H9 (cell line): ENCODE results near the gene LRMDA. TPM values are rescaled to one million over a fixed set of nuclear protein-coding genes. Genes with fewer than 3 reads are reported as not detected.
A peak's percentile ranks its signal among the peaks of the same experiment; 100 is the strongest.

Experiments
- DNase-seq: peaks from one replicate; pipeline ENCODE4 v3.0.0-alpha.2; 2017
- H2AFZ ChIP-seq: one replicate; pipeline ENCODE4 v1.6.1; 2013; ENCODE audit warnings: mild to moderate bottlenecking, low read length, control low read depth, moderate library complexity
- H2AK5ac ChIP-seq: 2 replicates; pipeline ENCODE4 v1.6.1; 2013; ENCODE audit warnings: low read length, control low read depth, mixed read lengths; ENCODE audit not compliant: insufficient read length
- H2BK120ac ChIP-seq: one replicate; pipeline ENCODE4 v1.6.1; 2013; ENCODE audit warnings: low read depth, mild to moderate bottlenecking, low read length, control low read depth, inconsistent platforms; ENCODE audit not compliant: poor library complexity, severe bottlenecking
- H2BK12ac ChIP-seq: 2 replicates; pipeline ENCODE4 v1.6.1; 2013; ENCODE audit warnings: low read length, control low read depth, mixed read lengths, low read depth; ENCODE audit not compliant: insufficient read length
- H2BK15ac ChIP-seq: 2 replicates; pipeline ENCODE4 v1.6.1; 2013; ENCODE audit warnings: low read depth, low read length, control low read depth
- H2BK20ac ChIP-seq: one replicate; pipeline ENCODE4 v1.6.1; 2013; ENCODE audit warnings: low read depth, mild to moderate bottlenecking, low read length, control low read depth, inconsistent platforms; ENCODE audit not compliant: poor library complexity, severe bottlenecking
- H2BK5ac ChIP-seq: 2 replicates; pipeline ENCODE4 v1.6.1; 2013; ENCODE audit warnings: low read length, control low read depth, mixed read lengths; ENCODE audit not compliant: insufficient read length
- H3K14ac ChIP-seq: 2 replicates; pipeline ENCODE4 v1.6.1; 2013; ENCODE audit warnings: low read length, control low read depth; ENCODE audit not compliant: insufficient read depth
- H3K18ac ChIP-seq: 2 replicates; pipeline ENCODE4 v1.6.1; 2013; ENCODE audit warnings: low read depth, mild to moderate bottlenecking, mixed read lengths, low read length, control low read depth; ENCODE audit not compliant: insufficient read length
- H3K23ac ChIP-seq: 2 replicates; pipeline ENCODE4 v1.6.1; 2013; ENCODE audit warnings: low read length, control low read depth, mixed read lengths, low read depth; ENCODE audit not compliant: insufficient read length
- H3K23me2 ChIP-seq: 2 replicates; pipeline ENCODE4 v1.6.1; 2013; ENCODE audit warnings: low read depth, mild to moderate bottlenecking, mixed read lengths, low read length, control low read depth; ENCODE audit not compliant: insufficient read length, poor library complexity, severe bottlenecking
- H3K27ac ChIP-seq: 2 replicates; pipeline ENCODE4 v1.5.1; 2013; ENCODE audit warnings: low read length, control low read depth, mixed read lengths, low read depth; ENCODE audit not compliant: insufficient read length
- H3K27me3 ChIP-seq: 2 replicates; pipeline ENCODE4 v1.6.1; 2013; ENCODE audit warnings: low read length, control low read depth, inconsistent platforms; ENCODE audit not compliant: insufficient read depth
- H3K4ac ChIP-seq: 2 replicates; pipeline ENCODE4 v1.6.1; 2013; ENCODE audit warnings: low read depth, mild to moderate bottlenecking, control low read depth, inconsistent platforms, low read length, moderate library complexity
- H3K4me1 ChIP-seq: 2 replicates; pipeline ENCODE4 v1.6.1; 2013; ENCODE audit warnings: low read length, control low read depth, inconsistent platforms; ENCODE audit not compliant: insufficient read depth
- H3K4me2 ChIP-seq: 2 replicates; pipeline ENCODE4 v1.6.1; 2013; ENCODE audit warnings: low read length, control low read depth, mixed read lengths; ENCODE audit not compliant: insufficient read length, insufficient read depth
- H3K56ac ChIP-seq: 2 replicates; pipeline ENCODE4 v1.6.1; 2013; ENCODE audit warnings: low read depth, mild to moderate bottlenecking, mixed read lengths, low read length, control low read depth; ENCODE audit not compliant: insufficient read length
- H3K79me1 ChIP-seq: 2 replicates; pipeline ENCODE4 v1.6.1; 2013; ENCODE audit warnings: low read depth, mild to moderate bottlenecking, moderate library complexity, low read length, control low read depth, inconsistent platforms; ENCODE audit not compliant: insufficient read depth, poor library complexity, severe bottlenecking
- H3K79me2 ChIP-seq: 2 replicates; pipeline ENCODE4 v1.6.1; 2013; ENCODE audit warnings: low read length, control low read depth, inconsistent platforms; ENCODE audit not compliant: insufficient read depth
- H3K9ac ChIP-seq: 2 replicates; pipeline ENCODE4 v1.6.1; 2013; ENCODE audit warnings: low read length, control low read depth, mixed read lengths; ENCODE audit not compliant: insufficient read length; ENCODE audit errors: extremely low read depth
- H3K9me3 ChIP-seq: one replicate; pipeline ENCODE4 v1.6.1; 2013; ENCODE audit warnings: low read depth, low read length, inconsistent platforms; ENCODE audit not compliant: control insufficient read depth
- H3T11ph ChIP-seq: one replicate; pipeline ENCODE4 v1.6.1; 2013; ENCODE audit warnings: mild to moderate bottlenecking, low read length, control low read depth, inconsistent platforms
- H4K20me1 ChIP-seq: one replicate; pipeline ENCODE4 v1.6.1; 2013; ENCODE audit not compliant: control insufficient read depth, insufficient read length, insufficient read depth
- H4K5ac ChIP-seq: 2 replicates; pipeline ENCODE4 v1.6.1; 2013; ENCODE audit warnings: low read depth, mild to moderate bottlenecking, mixed read lengths, low read length, control low read depth; ENCODE audit not compliant: insufficient read length
- H4K8ac ChIP-seq: replicated peaks from 2 replicates; pipeline ENCODE4 v1.6.1; 2013; ENCODE audit warnings: low read length, control low read depth, mixed read lengths, low read depth; ENCODE audit not compliant: insufficient read length
- H4K91ac ChIP-seq: 2 replicates; pipeline ENCODE4 v1.6.1; 2013; ENCODE audit warnings: low read depth, mild to moderate bottlenecking, moderate library complexity, mixed read lengths, low read length, control low read depth; ENCODE audit not compliant: insufficient read length
- H3K27ac Mint-ChIP-seq, 3 experiments: 2 replicates in 2 of 3; 3 replicates in 1 of 3; pipeline ENCODE4 v1.8.0; 2020 to 2021; ENCODE audit warnings: mixed read lengths in 3 of 3, mild to moderate bottlenecking in 1 of 3, moderate library complexity in 1 of 3
- H3K27me3 Mint-ChIP-seq: 2 replicates; pipeline ENCODE4 v1.8.0; 2021; ENCODE audit warnings: low read depth, mild to moderate bottlenecking, moderate library complexity, mixed read lengths
- H3K36me3 Mint-ChIP-seq, 3 experiments: 2 replicates in 2 of 3; 3 replicates in 1 of 3; pipeline ENCODE4 v1.8.0; 2020 to 2021; ENCODE audit warnings: low read depth in 3 of 3, mixed read lengths in 3 of 3; ENCODE audit not compliant: insufficient read depth in 1 of 3
- H3K4me1 Mint-ChIP-seq, 2 experiments: 2 replicates each; pipeline ENCODE4 v1.8.0; 2020; ENCODE audit warnings: mixed read lengths in 2 of 2
- H3K4me3 Mint-ChIP-seq, 2 experiments: 2 replicates in 1 of 2; 3 replicates in 1 of 2; pipeline ENCODE4 v1.8.0; 2020 to 2021; ENCODE audit warnings: mild to moderate bottlenecking in 2 of 2, mixed read lengths in 2 of 2, moderate library complexity in 1 of 2
- H3K9me3 Mint-ChIP-seq, 2 experiments: 2 replicates in 1 of 2; 3 replicates in 1 of 2; pipeline ENCODE4 v1.8.0; 2020; ENCODE audit warnings: mild to moderate bottlenecking in 2 of 2, mixed read lengths in 2 of 2, moderate library complexity in 1 of 2
- WGBS: extraction: QIAGEN DNeasy Blood & Tissue Kit; methylation state at CpG from one replicate; pipeline ENCODE4 v1.1.7; 2013; ENCODE audit warnings: missing lambda C conversion rate, low lambda C conversion rate, mixed read lengths; ENCODE audit not compliant: insufficient read length; ENCODE audit errors: extremely low coverage; 5-methylcytosine and 5-hydroxymethylcytosine counted together
- total RNA-seq: library from RNA; stranded (reverse); gene quantifications from 2 replicates; pipeline ENCODE4 v1.2.1, GENCODE V29; 2021
- TF ChIP-seq, protein P1 (sequence below): fragments of 200-600 bp; sonication (generic); conservative IDR thresholded peaks from 3 replicates; pipeline ENCODE4 v1.8.0; 2021; ENCODE audit warnings: antibody characterized with exemption, mild to moderate bottlenecking

Gene LRMDA
- total RNA-seq, 1 experiment from 2014 or later = 1.8 TPM

DNA sequence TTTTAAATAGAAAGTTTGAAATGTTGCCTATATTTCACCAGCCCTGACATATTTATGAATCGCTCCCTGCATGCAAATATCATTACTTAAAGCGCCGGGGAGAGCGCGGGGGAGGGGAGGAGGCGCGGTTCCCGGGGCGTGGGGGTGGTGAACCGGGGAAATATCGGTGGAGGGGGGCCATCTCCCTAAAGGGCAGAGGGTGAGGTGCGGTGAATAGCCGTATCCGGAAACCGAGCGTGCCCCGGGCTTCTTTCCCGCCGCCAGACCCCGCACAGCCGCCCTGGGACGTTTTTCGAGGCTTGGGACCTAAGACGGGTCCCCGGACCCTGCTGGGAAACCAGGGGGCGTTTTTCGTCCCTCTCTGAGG lies 22.9 kb upstream of the LRMDA start:
- H2BK5ac ChIP-seq = no peak overlapping the region
- H4K91ac ChIP-seq = no peak overlapping the region
- peaks cover 22% of the 10 kb centered on the region for H3K23me2 ChIP-seq
- H3K14ac ChIP-seq = no peak overlapping the region
- no peak overlapping the region for H4K5ac ChIP-seq
- H2BK15ac ChIP-seq = no peak overlapping the region
- no peak for DNase-seq
- H3K27me3 ChIP-seq = peaks cover 87% of the 10 kb centered on the region
- no peak overlapping the region for H3K56ac ChIP-seq
- no peaks in the 10 kb centered on the region for H3K79me1 ChIP-seq
- Mint-ChIP-seq H3K27me3 (peaks cover 98% of the 10 kb centered on the region), H3K4me1 (peaks cover 27 to 39% of the 10 kb centered on the region in 2 experiments), H3K27ac (no peak overlapping the region), H3K9me3 (no peaks in the 10 kb centered on the region; a peak in 3 of 5 replicates), H3K36me3 (no peaks in the 10 kb centered on the region; a peak in 1 of 7 replicates), H3K4me3 (peak overlapping the region; percentile 75 to 83)
- no peak overlapping the region for H3K27ac ChIP-seq
- WGBS = no CpG with 5 or more reads among the region's 27 CpGs
- no peak overlapping the region for H3T11ph ChIP-seq
- H4K20me1 ChIP-seq = peaks cover 3% of the 10 kb centered on the region
- H3K4ac ChIP-seq = no peak overlapping the region
- no peaks in the 10 kb centered on the region for H3K4me1 ChIP-seq
- no peaks in the 10 kb centered on the region for H3K79me2 ChIP-seq
- H3K9ac ChIP-seq = no peak overlapping the region
- H3K18ac ChIP-seq = no peak overlapping the region
- no peak overlapping the region for H2BK20ac ChIP-seq
- no peak overlapping the region for H4K8ac ChIP-seq
- no peak overlapping the region for H2BK12ac ChIP-seq
- no peak overlapping the region for H2BK120ac ChIP-seq
- no peak overlapping the region for H3K23ac ChIP-seq
- H3K4me2 ChIP-seq = peak overlapping the region; percentile 18
- H2AK5ac ChIP-seq = no peak overlapping the region
- no peak overlapping the region for H2AFZ ChIP-seq
- H3K9me3 ChIP-seq = no peaks in the 10 kb centered on the region
- TF ChIP-seq, protein P1, sequence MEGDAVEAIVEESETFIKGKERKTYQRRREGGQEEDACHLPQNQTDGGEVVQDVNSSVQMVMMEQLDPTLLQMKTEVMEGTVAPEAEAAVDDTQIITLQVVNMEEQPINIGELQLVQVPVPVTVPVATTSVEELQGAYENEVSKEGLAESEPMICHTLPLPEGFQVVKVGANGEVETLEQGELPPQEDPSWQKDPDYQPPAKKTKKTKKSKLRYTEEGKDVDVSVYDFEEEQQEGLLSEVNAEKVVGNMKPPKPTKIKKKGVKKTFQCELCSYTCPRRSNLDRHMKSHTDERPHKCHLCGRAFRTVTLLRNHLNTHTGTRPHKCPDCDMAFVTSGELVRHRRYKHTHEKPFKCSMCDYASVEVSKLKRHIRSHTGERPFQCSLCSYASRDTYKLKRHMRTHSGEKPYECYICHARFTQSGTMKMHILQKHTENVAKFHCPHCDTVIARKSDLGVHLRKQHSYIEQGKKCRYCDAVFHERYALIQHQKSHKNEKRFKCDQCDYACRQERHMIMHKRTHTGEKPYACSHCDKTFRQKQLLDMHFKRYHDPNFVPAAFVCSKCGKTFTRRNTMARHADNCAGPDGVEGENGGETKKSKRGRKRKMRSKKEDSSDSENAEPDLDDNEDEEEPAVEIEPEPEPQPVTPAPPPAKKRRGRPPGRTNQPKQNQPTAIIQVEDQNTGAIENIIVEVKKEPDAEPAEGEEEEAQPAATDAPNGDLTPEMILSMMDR = no peak
